ENCODE results near the gene ATP5ME. TPM values are rescaled to one million over a fixed set of nuclear protein-coding genes. Genes with fewer than 3 reads are reported as not detected.

The ATP5ME gene
- polyA plus RNA-seq, 1 of the 3 experiments (the other 2 are of a cell fraction): 1,185 TPM

- POLR2A ChIA-PET: no interaction called here
- H4K20me1 ChIP-seq (ENCODE audit: insufficient read depth): no peaks in the 10 kb centered on the region
- no peak overlapping the region for H3K4me2 ChIP-seq
- no peaks in the 10 kb centered on the region for H3K79me2 ChIP-seq (ENCODE audit: insufficient read depth)
- no peaks in the 10 kb centered on the region for H3K9me2 ChIP-seq
- H3K4me1 ChIP-seq (ENCODE audit: control insufficient read depth in 1 of 2, insufficient read depth in 2 of 2, low read depth in 1 of 2, low read length in 1 of 2): no peaks in the 10 kb centered on the region
- peaks cover 3% of the 10 kb centered on the region for H3F3A ChIP-seq (replicated peaks; ENCODE audit: insufficient read depth)
- H3K9ac ChIP-seq: no peak overlapping the region
- TF ChIP-seq PBX3 (IDR thresholded peaks at IDR 0.05) (no peak), TEAD4 (IDR thresholded peaks at IDR 0.05; ENCODE audit: borderline replicate concordance, insufficient read depth) (no peak), USF2 (IDR thresholded peaks at IDR 0.05; ENCODE audit: borderline replicate concordance, low read depth, low read length) (no peak)
- no peak for DNase-seq
- no peak overlapping the region for H2AFZ ChIP-seq (ENCODE audit: low read depth)
- peaks cover 13% of the 10 kb centered on the region; the same call in 1 of the 2 replicates for H3K27me3 ChIP-seq (ENCODE audit: insufficient read depth)
- no peaks in the 10 kb centered on the region for H3K36me3 ChIP-seq (replicated peaks in 1 of 2; ENCODE audit: control insufficient read depth in 1 of 2, insufficient read depth in 2 of 2, low read length in 1 of 2)
- H3K4me3 ChIP-seq (ENCODE audit: low read depth in 2 of 2, low read length in 1 of 2): no peak overlapping the region
- CTCF ChIA-PET: no interaction called here
- WGBS (ENCODE audit: low lambda C conversion rate): 47% methylated on average over 19 of the region's 24 CpGs
- H3K27ac ChIP-seq (ENCODE audit: low read depth in 2 of 2, low read length in 1 of 2): no peak overlapping the region
- H3K9me3 ChIP-seq: no peaks in the 10 kb centered on the region
Measured at GRCh38 chr4:622996-623913, 50.8 kb downstream of the ATP5ME start.

Other genes starting within 250 kb of the ATP5ME start
- gene ZNF721, start 175.1 kb downstream of the ATP5ME start, polyA plus RNA-seq (2012; rRNA removed): 5.7 and 7.6 TPM in 2 replicates
- gene PIGG, start 175.1 kb downstream of the ATP5ME start, polyA plus RNA-seq (2012; rRNA removed): 58.0 and 67.8 TPM in 2 replicates
- not detected in 2 replicates for gene TMEM271, start 98.0 kb downstream of the ATP5ME start, polyA plus RNA-seq (2012; rRNA removed)
- gene PDE6B, start 48.7 kb downstream of the ATP5ME start, polyA plus RNA-seq (2012; rRNA removed): 1.2 and 1.5 TPM in 2 replicates
- gene MYL5, start 266 bp upstream of the ATP5ME start, polyA plus RNA-seq (2012; rRNA removed): 46.9 and 51.7 TPM in 2 replicates
- 0.05 and 0.15 TPM in 2 replicates for gene SLC49A3, start 14.9 kb upstream of the ATP5ME start, polyA plus RNA-seq (2012; rRNA removed)
- 44.8 and 47.0 TPM in 2 replicates for gene PCGF3, start 31.6 kb upstream of the ATP5ME start, polyA plus RNA-seq (2012; rRNA removed)
- 0.56 and 0.65 TPM in 2 replicates for gene CPLX1, start 151.9 kb upstream of the ATP5ME start, polyA plus RNA-seq (2012; rRNA removed)

Measured in SK-N-SH (cell line).